Left lung (tissue), 10 donors: ENCODE measurements around the gene ANXA10. TPM values are rescaled to one million over a fixed set of nuclear protein-coding genes. Genes with fewer than 3 reads are reported as not detected.
"Not testable (repeated sequence)": the region's sequence is repeated elsewhere in the genome, so short reads cannot be mapped to it uniquely, and the experiment has no call there.

Experiments
- ATAC-seq: fragments of 200-7000 bp; cut with Tn5 transposase; one replicate; pipeline ENCODE4 v1.9.1; 2020; ENCODE audit warnings: moderate library complexity
- DNase-seq, 4 donors: peaks; one replicate each; pipeline ENCODE4 v3.0.0-alpha.2; 2013 to 2020
- H3K27ac ChIP-seq, 2 donors: fragments of 200-600 bp; sonication (generic) in 1 of 2; one replicate each; pipeline versions ENCODE4 v1.5.0 to v1.8.0; 2020 to 2021
- H3K27me3 ChIP-seq, 2 donors: fragments of 200-600 bp; sonication (generic) in 1 of 2; one replicate each; pipeline versions ENCODE4 v1.5.0 to v1.8.0; 2020 to 2021
- H3K36me3 ChIP-seq, 2 donors: fragments of 200-600 bp; sonication (generic) in 1 of 2; one replicate each; pipeline versions ENCODE4 v1.5.0 to v1.8.0; 2020 to 2021
- H3K4me1 ChIP-seq, 2 donors: fragments of 200-600 bp; one replicate each; pipeline ENCODE4 v1.8.0; 2021
- H3K4me3 ChIP-seq, 2 donors: fragments of 200-600 bp; sonication (generic) in 1 of 2; one replicate each; pipeline versions ENCODE4 v1.5.0 to v1.8.0; 2020 to 2021; ENCODE audit warnings: mild to moderate bottlenecking in 1 of 2
- H3K9me3 ChIP-seq, 2 donors: fragments of 200-600 bp; sonication (generic) in 1 of 2; one replicate each; pipeline versions ENCODE4 v1.5.0 to v1.8.0; 2020 to 2021
- intact Hi-C, 2 donors: fragments of 100-400 bp; cut with DNase I; formaldehyde crosslinking; loops; one replicate each; pipeline versions ENCODE4 v1.11.2 to v1.14.2; 2022
- polyA plus RNA-seq, 6 donors: library from polyadenylated mRNA; unstranded; fragments of 120-200 nt; gene quantifications; one replicate each; pipeline ENCODE4 v1.2.1, GENCODE V29; 2013; ENCODE audit not compliant: insufficient read length in 6 of 6
- total RNA-seq, 2 donors: library from RNA; stranded (reverse); fragmentation: NEBNext Ultra II Directional; extraction: Animal tissue kit (Norgen Biotek cat#: 25700); gene quantifications; one replicate each; pipeline ENCODE4 v1.2.1, GENCODE V29; 2021
- TF ChIP-seq, protein P1 (sequence below), 2 donors: fragments of 200-600 bp; sonication (generic) in 1 of 2; IDR thresholded peaks; one replicate each; pipeline versions ENCODE4 v1.5.0 to v1.8.0; 2021; ENCODE audit warnings: antibody characterized with exemption in 2 of 2
- donor health status: DM: no; HTN: yes; CAD: no.
- donor health status: DM: no; HTN: no; CAD: no.

ANXA10 gene
- total and polyA plus RNA-seq, 8 donors, result 0.25 to 0.63 (median 0.47) TPM; not detected in 5

DNA sequence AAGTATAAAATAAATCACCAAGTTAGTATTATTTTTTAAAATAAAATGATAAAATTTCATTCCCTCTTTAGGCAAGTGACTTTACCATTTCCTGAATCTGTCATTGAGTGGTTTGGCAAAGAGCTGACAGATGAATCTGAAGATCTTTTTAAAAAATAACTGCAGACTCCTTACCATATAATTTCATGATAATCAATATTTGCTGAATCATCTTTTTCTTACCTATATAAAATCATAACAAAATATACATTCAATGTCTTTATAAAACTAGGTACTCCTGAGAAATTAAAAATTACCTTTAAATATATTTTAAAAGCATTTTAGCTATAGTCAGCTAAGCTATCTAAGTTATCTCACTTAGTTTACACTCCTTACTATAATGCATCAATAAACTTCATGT is 17.2 kb downstream of the ANXA10 start:
- Histone ChIP-seq H3K27me3 (no peaks in the 10 kb centered on the region), H3K27ac (no peak overlapping the region), H3K4me1 (no peaks in the 10 kb centered on the region), H3K9me3 (no peaks in the 10 kb centered on the region), H3K4me3 (no peak overlapping the region), H3K36me3 (no peaks in the 10 kb centered on the region)
- intact Hi-C loops, result no loop called here
- TF ChIP-seq, protein P1, sequence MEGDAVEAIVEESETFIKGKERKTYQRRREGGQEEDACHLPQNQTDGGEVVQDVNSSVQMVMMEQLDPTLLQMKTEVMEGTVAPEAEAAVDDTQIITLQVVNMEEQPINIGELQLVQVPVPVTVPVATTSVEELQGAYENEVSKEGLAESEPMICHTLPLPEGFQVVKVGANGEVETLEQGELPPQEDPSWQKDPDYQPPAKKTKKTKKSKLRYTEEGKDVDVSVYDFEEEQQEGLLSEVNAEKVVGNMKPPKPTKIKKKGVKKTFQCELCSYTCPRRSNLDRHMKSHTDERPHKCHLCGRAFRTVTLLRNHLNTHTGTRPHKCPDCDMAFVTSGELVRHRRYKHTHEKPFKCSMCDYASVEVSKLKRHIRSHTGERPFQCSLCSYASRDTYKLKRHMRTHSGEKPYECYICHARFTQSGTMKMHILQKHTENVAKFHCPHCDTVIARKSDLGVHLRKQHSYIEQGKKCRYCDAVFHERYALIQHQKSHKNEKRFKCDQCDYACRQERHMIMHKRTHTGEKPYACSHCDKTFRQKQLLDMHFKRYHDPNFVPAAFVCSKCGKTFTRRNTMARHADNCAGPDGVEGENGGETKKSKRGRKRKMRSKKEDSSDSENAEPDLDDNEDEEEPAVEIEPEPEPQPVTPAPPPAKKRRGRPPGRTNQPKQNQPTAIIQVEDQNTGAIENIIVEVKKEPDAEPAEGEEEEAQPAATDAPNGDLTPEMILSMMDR (IDR thresholded peaks at IDR 0.05), result no peak
- DNase-seq, result no peak
- ATAC-seq, result no peak

DNA sequence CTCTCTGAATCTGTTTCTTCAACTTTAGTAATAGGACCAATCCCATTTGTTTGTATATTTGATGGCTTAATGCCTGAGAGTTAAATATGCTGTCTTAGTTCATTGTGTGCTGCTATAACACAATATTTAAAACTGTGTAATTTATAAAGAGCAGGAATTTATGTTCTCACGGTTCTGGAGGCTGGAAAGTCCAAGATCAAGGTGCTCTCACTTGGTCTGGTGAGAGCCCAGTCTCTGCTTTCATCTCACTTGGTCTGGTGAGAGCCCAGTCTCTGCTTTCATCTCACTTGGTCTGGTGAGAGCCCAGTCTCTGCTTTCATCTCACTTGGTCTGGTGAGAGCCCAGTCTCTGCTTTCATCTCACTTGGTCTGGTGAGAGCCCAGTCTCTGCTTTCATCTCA is 20.7 kb downstream of the ANXA10 start:
- ATAC-seq, H3K4me1 ChIP-seq: not testable (repeated sequence)

GRCh38 chr4:168118116-168118655 is 25.8 kb downstream of the ANXA10 start:
- ATAC-seq, result no peak
- H3K36me3 ChIP-seq, result no peaks in the 10 kb centered on the region
- H3K9me3 ChIP-seq, result no peaks in the 10 kb centered on the region
- no peak for DNase-seq
- H3K4me1 ChIP-seq, result no peaks in the 10 kb centered on the region
- intact Hi-C loops, result no loop called here
- no peak overlapping the region for H3K27ac ChIP-seq
- no peaks in the 10 kb centered on the region for H3K27me3 ChIP-seq
- no peak overlapping the region for H3K4me3 ChIP-seq
- TF ChIP-seq, protein P1 (IDR thresholded peaks at IDR 0.05), result no peak

More for the DNA sequence above, 20.7 kb downstream of the ANXA10 start:
- H3K27me3 ChIP-seq, H3K4me3 ChIP-seq, H3K27ac ChIP-seq, H3K9me3 ChIP-seq, intact Hi-C loops, H3K36me3 ChIP-seq, DNase-seq: not testable (repeated sequence)

DNA sequence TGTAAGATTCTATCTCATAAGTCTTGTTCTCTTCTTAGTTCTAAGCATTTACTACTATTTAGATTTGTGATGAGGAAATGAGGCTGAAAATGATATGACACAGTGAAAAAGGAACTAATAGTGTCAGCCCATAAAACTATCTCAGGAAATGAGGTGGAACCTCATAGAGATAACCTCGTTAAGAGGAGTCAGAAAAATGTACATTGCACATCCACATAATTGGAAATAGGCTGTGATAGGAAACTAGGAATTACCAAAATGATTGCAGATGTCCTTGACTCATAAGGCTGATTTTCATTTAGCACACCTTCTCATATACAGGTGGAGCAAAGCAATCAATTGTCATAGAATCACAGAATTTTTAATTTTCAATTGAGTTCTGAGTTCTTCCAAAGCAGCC is 26.8 kb downstream of the ANXA10 start:
- intact Hi-C loops, result no loop called here
- no peak for ATAC-seq
- no peak overlapping the region for H3K4me3 ChIP-seq
- H3K36me3 ChIP-seq, result no peaks in the 10 kb centered on the region
- no peak overlapping the region for H3K27ac ChIP-seq
- no peaks in the 10 kb centered on the region for H3K9me3 ChIP-seq
- no peaks in the 10 kb centered on the region for H3K4me1 ChIP-seq
- DNase-seq, result no peak
- TF ChIP-seq, protein P1 (IDR thresholded peaks at IDR 0.05), result no peak
- no peaks in the 10 kb centered on the region for H3K27me3 ChIP-seq

DNA sequence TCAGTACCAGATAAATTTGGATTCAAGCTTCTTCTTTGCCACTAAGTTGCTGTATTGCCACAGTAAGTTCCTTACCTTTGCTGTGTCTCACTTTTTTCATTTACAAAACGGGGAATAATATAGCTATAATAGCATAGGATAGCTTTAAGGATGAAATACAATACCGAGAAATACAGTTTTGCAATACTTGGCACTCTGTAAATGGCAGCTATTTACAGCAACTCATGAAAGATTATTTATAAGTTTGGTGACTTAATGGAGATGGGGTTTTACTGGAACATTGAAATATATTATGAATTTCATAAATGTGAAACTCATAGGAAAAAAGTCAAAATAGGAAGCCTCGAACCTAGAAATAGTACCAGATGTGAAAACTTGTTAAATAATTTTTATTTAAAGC is 27.6 kb downstream of the ANXA10 start:
- Histone ChIP-seq H3K4me1 (no peaks in the 10 kb centered on the region), H3K36me3 (no peaks in the 10 kb centered on the region), H3K4me3 (no peak overlapping the region), H3K27ac (no peak overlapping the region), H3K27me3 (no peaks in the 10 kb centered on the region), H3K9me3 (no peaks in the 10 kb centered on the region)
- intact Hi-C loops, result no loop called here
- ATAC-seq (no peak), DNase-seq (peak in 2 of 4 donors; percentile 30 to 38)
- TF ChIP-seq, protein P1 (IDR thresholded peaks at IDR 0.05), result no peak

GRCh38 chr4:168120811-168121210 is 28.5 kb downstream of the ANXA10 start:
- Histone ChIP-seq H3K36me3 (no peaks in the 10 kb centered on the region), H3K27me3 (no peaks in the 10 kb centered on the region), H3K4me3 (no peak overlapping the region), H3K27ac (no peak overlapping the region), H3K9me3 (no peaks in the 10 kb centered on the region), H3K4me1 (no peaks in the 10 kb centered on the region)
- TF ChIP-seq, protein P1 (IDR thresholded peaks at IDR 0.05), result no peak
- intact Hi-C loops, result no loop called here
- ATAC-seq (no peak), DNase-seq (peak in 2 of 4 donors; percentile 27 to 58)
